ENCODE measurements around the gene LIMA1.
A peak's percentile ranks its signal among the peaks of the same experiment; 100 is the strongest.
"Not testable (repeated sequence)": the region's sequence is repeated elsewhere in the genome, so short reads cannot be mapped to it uniquely, and the experiment has no call there.

LIMA1 gene

DNA sequence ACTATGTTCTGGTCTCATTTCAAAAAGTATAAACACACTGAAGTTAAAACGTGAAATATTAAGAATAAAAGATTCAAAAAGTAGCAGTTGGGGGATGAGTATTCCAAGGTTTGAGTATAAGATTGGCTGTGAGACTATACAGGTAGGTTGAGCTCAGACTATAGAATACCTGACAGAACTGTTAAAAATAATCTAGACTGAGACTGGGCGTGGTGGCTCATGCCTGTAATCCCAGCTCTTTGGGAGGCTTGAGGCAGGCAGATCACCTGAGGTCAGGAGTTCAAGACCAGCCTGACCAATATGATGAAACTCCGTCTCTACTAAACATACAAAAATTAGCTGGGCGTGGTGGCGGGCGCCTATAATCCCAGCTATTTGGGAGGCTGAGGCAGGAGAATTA lies 64.3 kb downstream of the LIMA1 start:
- DNase-seq (ENCODE audit: low read depth, low spot score): not testable (repeated sequence)

DNA sequence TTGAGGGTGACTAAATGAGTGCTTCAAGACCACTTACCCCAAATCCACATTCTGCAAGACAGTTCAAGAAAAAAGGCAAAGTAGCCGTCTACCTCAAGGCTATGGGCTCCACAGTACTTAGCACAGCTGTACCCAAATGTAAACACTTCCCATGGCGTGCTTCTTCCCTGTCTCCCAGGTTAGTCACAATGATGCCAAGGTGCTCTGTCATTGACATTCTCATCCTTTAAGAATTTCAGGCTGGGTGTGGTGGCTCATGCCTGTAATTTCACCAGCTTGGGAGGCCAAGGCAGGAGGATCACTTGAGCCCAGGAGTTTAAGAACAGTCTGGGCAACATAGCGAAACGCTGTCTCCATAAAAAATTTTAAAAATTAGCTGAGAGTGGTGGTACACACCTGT lies 64.9 kb downstream of the LIMA1 start:
- DNase-seq (ENCODE audit: low read depth, low spot score): no peak

DNA sequence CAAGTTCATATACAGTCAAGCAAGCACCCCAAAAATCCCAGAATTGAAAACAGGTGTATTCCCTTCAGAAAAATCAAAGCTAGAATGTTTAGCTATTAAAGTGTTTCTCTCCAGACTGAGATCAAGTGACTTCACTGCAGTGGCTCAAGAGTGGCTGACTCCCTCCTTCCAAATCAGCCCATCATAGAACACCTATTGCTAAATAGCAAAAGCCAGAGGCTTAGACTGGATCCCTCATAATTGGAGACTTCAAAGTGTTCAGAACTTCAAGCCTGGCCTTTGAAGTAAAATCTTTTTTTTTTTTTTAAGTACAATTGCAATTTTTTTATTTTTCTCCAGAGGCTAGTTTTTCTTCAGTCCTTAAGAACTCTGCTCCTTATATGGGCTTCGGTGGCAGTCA lies 66.1 kb downstream of the LIMA1 start:
- no peak for DNase-seq (ENCODE audit: low read depth, low spot score)

DNA sequence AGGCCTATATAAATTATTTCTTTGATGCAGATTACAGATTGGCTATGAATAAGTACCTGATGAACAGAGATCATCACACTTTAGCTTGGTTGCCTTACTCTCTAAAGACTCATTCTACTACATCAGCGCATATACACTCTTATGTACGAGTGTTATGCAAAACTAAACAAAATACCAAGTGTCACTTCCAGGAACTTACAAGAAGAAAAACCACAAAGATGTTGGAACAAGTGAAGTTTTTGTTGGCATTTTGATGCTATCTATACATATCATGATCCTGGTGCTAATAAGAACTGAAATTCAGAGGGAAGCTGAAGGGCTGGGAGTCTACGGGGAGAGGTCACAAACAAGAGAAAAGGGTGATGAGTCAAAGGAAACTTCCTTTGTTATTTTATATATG lies 68.3 kb downstream of the LIMA1 start:
- DNase-seq (ENCODE audit: low read depth, low spot score): no peak

DNA sequence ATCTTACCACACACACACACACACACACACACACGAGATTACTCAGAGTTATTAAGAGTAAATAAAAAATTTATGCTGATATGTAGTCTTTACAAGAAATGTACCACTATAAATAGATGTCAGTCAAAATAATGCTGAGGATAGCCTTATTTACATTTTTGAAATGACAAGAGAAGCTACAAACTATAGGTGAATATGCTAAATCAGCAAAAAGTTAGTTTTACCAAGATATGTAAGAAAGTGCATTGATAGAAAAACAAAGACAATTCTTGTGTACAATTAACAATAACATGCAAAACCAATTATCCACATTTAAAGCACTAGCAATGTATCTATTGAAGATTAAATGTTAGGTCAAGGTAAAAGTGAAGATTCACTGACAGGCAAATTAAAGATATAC lies 69.3 kb downstream of the LIMA1 start:
- DNase-seq (ENCODE audit: low read depth, low spot score): no peak

DNA sequence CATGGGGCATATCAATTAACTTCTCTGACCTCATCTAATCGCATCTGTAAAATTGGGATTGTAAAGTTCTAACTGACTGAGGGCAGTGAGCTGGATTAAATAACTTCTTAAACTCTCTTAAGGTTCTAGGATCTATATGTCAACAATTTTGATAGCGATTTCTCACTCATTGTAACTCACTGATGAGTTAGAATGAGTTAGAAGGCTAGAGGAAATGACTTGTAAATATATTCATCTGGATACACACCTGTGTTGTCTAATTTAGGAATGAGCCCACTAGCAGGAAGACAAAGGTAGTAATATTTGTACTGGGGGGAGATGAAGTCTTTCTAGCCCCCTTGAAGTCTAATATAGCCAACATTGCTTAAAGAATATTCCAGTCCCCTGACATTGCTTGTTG lies 69.9 kb downstream of the LIMA1 start:
- no peak for DNase-seq (ENCODE audit: low read depth, low spot score)

DNA sequence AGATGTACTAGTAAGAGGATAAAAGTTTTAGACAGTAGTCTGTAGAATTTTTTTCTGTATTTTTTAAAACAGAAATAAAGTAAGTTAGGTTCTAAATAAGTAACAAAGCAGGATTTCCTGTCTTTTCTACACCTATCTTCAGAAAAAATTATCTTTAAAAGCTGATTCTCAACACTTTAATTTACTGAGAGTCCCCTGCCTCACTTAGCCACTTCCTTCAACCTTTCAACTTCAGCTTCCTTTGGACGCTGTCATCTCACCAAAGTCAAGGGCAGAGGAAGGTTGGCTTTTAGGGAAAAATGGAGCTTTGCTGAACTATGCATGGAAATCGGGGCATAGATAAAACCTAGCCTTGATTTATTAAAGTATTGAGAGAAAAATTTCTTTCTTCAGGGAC lies 71.3 kb downstream of the LIMA1 start:
- DNase-seq (ENCODE audit: low read depth, low spot score): no peak

DNA sequence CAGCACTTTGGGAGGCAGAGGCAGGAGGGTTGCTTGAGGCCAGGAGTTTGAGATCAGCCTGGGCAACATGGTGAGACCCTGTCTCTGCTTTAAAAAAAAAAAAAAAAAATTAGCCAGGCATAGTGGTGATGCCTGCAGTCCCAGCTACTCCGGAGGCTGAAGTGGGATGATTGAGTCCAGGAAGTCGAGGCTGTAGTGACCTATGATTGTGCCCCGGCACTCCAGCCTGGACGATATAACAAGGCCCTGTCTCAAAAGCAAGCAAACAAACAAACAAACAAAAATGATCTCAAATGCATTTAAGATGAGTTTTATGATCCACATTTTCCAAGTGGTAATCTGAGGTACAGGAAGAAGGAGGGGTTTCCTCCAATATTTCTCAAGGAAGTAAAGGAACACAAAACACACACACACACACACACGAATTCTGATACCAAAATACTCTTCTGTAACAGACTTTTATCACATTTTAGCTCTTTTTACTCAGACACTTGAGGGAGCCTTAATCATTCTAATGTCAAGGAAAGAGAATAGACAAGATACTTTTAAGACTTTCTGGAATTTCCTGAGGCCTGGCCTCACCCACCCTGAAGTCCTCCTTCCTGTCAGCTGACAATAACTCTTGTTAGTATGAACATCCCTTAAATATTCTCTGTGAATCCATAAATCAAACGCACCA lies 71.8 kb downstream of the LIMA1 start:
- DNase-seq (ENCODE audit: low read depth, low spot score): no peak

DNA sequence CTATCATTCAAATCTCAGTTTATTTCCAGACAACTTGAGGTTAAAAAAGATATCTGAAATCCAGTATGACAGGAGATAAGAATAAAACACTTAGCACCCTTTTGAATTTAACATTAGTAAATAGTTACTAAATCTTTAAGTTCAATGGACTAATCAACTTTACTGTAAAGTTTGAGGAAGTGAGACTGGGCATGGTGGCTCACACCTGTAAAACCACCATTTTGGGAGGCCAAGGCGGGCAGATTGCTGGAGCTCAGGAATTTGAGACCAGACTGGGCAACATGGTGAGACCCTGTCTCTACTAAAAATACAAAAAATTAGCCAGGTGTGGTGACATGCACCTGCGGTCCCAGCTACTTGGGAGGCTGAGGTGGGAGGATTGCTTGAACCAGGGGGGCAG lies 75.9 kb downstream of the LIMA1 start:
- DNase-seq (ENCODE audit: low read depth, low spot score): no peak

DNA sequence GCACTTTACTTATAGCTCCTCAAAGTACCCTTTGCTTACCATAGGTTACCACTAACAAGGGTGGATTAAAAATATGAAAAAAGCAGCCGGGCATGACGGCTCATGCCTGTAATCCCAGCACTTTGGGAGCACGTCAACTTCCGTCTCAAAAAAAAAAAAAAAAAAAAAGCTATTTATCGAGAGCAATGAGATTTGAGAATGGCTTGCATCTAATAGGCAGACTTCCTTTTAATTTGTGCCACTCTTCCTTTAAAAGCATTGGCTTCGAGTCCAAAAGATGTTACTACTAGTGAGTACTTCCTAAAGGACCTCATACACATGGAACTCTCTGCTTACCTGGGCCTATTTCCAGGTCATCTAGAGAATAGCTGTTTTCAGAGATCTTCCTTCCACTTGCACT lies 77.7 kb downstream of the LIMA1 start:
- no peak for DNase-seq (ENCODE audit: low read depth, low spot score)

DNA sequence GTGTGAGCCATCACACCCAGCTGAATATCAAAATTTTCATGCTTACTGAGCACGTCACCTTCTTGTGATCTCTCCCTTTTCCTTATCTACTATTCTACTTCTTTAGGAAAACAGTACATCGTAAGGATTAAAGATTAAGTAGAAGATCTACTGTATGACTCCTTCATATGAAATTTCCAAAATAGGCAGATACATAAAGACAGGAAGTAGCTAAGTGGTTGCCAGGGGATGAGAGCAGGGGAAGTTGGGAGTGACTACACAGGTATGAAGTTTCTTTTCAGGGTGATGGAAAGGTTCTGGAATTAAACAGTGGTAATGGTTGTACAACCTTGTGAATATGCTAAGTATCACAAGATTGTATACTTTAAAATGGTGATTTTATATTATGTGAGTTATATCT lies 79.6 kb downstream of the LIMA1 start:
- DNase-seq (ENCODE audit: low read depth, low spot score): no peak

DNA sequence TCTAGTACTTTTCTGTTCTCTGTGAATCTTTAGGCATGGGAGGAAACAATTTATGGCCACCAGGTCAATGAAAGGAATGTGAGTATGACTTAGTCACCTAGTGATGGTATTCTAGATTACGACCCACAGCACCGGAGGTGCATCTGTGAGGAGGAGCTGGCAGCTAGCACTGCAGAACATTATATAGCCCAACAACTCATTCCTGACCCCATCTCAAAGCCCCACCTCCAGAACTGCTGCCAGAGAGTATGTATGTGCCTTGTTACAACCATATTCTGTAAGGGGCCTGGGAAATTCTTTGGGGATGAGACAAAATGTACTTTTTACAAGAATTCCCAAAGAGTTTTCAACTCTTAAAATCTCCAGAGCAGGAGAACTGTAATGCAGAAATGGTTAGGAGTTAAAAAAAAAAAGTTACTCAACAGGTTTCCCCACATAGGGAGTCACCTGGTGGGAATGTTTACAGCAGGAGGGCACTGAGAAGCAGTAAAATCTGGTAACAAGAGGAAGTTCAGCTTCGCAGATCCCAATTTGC lies 81.3 kb downstream of the LIMA1 start:
- DNase-seq (ENCODE audit: low read depth, low spot score): peak; percentile 80

DNA sequence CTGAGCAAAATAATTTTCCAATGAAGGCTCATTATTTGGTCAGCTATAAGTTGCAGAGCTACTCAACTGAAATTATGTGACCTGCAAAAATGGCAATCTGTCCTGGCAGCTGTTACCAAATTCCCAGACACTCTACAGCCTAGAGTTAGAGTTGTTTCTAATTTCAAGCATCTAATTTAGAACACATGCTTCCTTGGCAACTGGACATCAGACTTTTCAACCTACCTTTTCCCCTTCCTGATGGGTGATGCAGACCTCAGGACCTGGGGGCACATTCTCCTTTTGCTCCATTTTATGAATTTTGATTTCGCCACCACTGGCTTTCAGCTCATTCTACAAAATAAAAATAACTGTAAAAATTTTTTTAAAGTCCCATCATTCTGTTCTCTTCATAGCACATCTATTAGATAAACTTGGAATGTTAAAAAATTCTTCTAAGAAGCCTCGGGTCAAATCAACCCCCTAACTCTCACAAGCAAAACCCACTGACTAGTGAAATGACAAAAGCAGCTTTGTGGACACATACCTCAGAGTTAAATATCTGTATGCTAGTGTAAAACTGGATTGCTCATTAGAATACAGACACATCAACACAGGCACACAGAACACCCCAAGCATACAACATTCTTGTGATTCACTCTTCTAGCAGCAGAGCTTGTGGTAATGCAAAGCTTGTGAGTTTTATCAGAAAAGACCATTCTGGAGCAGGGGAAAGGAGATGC lies 82.6 kb downstream of the LIMA1 start:
- DNase-seq (ENCODE audit: low read depth, low spot score): no peak

DNA sequence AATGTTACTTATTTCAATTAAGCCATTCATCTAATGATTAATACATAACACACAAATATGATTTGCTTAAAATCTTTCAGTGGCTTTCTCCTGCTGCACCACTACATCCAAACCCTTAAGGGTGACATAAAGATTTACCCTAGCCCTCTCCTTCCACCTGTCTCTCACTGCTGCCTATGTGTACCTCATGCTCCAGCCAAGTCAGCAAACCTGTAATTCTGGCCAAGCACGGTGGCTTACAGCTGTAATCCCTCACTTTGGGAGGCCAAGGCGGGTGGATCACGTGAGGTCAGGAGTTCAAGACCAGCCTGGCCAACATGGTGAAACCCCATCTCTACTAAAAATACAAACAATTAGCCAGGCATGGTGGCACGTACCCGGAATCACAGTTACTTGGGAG lies 84.5 kb downstream of the LIMA1 start:
- no peak for DNase-seq (ENCODE audit: low read depth, low spot score)

DNA sequence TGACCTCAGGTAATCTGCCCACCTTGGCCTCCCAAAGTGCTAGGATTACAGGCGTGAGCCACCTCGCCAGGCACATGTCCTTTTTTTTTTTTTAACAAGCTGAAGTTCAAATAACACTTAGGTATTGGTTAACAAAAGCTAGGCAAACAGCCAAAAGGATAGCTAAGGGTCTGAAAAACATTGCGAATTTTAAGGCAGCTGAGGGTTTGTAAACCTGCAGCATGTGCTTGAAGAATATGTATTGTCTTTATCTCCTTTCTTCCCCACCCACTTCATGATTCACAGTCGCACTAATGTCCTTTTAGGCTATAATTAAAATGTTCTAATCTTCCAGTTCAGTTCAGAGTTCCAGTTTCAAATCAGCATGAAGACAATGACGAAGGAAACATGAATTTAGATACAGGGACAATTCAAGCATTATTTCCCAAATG lies 86.0 kb downstream of the LIMA1 start:
- no peak for DNase-seq (ENCODE audit: low read depth, low spot score)

DNA sequence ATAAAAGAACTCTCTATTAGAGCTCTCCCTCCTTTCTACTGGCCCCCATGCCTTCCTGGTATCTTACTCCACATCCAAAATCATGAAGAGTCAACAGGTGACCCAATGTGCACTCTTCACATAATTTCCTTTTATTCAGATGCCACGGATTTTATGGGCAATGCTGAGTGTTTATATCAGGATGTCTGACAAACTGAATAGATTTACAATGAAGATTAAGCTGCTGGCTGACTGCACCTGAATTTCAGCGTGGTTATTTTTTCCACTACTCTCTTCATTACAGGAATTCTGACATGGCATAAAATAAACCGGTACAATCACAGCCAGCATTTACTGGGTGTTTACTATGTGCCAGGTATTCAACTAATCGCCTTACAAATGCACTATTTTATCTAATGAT lies 86.8 kb downstream of the LIMA1 start:
- DNase-seq (ENCODE audit: low read depth, low spot score): no peak

DNA sequence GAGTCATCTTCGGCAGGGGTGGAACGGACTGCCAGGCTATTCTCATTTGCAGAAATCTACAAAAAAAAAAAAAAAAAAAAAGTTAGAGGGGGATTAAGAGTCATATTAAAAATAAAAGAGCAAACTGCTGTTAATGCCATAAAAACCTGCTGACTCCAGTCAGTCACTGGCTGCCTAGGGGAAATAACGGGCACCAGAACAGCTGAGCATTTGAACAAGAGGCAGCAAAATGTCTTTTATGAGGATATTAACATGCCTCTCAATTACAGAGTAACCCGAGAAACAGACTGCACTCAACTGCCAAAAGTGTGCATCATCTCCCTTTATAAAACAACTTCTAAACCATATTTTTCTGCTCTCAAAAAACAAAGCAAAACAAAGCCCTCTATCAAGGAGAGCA lies 87.5 kb downstream of the LIMA1 start:
- DNase-seq (ENCODE audit: low read depth, low spot score): no peak

DNA sequence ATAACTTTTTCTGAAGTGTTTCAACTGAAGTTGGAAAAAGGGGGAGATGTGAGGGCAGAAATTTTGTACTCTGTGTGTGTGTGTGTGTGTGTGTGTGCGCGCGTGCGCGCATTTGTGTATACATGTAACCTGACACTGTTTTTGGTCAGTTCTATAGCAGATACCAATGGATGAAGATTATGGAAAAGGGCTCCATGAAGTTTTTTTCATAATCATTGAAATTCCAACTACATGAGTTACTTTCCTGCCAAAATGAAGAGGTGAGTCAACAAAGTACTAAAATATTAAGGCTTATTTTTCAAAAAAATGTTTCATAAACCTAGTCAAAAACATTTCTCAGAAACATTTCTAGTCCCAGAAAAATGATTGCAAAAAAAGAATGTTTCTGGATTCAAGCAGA lies 90.4 kb downstream of the LIMA1 start:
- no peak for DNase-seq (ENCODE audit: low read depth, low spot score)

DNA sequence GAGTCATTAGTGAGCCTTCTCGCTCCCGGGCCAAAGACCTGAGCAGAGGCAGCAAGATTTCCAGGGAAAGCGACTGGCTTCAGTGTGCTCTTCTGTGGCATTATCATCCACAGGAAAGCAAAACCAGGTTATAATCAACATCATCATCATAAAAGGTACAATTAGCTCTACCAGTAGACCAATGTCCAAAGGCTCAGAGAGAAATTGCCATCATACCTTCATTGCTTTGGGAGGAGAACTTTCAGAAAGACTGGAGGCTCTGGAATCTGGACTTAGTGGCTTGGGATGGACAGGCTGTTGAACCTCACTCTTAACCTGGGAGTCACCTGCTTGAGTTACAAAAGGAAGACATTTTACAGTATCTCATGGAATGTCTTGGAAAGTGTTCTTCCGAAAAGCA lies 91.1 kb downstream of the LIMA1 start:
- DNase-seq (ENCODE audit: low read depth, low spot score): no peak

DNA sequence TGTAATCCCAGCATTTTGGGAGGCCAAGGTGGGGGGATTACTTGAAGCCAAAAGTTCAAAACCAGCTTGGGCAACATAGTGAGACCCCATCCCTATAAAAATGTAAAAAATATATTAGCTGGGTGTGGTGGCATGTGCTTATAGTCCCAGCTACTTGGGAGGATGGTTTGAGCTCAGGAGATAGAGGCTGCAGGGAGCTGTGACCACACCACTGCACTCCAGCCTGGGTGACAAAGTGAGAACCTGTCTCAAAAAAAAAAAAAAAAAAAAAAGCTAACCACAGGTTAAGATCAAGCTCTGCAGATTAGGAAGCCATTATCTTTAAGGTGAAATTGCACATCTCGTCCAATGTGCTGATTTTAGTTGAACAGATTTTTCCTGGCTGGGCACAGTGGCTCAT lies 92.5 kb downstream of the LIMA1 start:
- no peak for DNase-seq (ENCODE audit: low read depth, low spot score)

DNA sequence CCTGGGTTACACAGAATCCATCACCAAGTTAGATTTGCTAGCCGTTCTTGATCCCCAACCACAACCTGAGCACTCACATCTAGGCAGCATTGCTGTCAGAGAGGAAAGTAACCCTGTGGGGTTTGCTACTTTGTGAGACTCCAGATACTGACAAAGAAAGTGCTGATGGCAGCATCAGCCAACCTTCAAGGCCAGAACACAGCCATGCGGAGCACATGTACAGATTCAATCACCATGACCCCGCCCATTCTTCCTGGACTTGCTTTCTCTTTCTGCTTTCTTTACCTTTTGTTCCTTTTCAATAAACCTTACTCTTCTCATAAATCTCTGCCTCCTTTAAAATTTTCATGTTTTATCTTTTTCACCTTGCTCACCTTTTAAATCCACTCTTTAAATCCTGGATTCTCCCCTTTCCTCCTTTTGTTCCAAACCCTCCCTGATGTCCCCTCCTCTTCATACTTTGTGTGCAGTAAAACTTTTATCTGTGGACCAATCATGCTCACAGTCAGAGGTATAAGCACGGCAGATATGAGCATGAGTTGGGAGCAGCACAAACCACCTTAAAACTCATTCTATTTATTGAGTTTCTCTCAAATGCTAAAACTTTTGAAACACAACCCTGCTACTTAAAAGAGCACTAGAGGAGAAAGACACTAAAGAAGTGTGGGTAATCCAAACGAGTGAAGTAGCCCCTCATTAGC lies 94.3 kb downstream of the LIMA1 start:
- no peak for DNase-seq (ENCODE audit: low read depth, low spot score)

DNA sequence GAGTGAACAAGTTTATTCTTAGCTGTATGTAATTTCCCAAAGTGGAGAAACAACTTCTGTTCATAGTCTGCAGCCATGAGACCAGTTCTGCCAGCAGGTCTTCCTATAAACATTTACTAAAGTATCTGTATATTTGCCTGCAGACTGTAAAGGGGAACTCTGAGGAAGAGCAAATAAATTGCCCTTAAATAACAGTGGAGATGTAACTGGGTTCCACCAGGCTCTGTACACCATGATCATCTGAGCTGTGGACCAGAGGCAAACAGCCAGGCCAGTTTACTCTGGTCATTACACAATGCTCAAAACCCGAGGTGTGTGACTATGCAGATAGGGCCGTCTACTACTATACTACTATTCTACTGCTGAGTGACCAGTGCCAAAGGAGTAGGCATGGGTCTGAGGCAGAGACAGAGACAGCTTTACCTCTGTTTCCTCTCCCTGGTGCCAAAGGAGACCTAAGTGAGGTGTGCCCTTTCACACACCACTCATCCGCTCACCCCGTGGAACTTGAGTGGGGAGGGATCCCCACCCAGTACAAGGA lies 95.0 kb downstream of the LIMA1 start:
- no peak for DNase-seq (ENCODE audit: low read depth, low spot score)

All from ELF-1 (cell line).